ENCODE results near the gene CALML5.

CALML5 gene

DNA sequence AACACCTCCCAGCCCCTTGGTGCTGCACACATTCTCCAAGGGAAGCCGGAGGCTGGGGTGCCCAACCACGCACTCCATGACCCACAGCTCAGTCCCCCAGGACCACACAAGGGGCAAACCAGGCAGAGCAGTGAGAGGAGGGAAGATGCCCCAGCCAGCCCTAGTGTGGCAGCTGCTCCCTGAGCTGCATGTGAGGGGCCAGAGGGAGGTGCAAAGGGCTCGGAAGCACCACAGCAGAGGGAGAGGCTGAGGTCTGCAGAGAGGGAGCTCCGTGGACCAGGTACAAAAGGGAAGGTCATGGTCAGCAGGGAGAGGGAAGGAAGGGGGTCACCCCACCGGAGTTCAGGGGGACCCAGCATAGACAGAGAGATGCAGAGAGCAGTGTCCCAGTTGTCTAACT, 1.5 kb upstream of the CALML5 start:
- no peak for DNase-seq (ENCODE audit: low read depth in 2 of 2)

DNA sequence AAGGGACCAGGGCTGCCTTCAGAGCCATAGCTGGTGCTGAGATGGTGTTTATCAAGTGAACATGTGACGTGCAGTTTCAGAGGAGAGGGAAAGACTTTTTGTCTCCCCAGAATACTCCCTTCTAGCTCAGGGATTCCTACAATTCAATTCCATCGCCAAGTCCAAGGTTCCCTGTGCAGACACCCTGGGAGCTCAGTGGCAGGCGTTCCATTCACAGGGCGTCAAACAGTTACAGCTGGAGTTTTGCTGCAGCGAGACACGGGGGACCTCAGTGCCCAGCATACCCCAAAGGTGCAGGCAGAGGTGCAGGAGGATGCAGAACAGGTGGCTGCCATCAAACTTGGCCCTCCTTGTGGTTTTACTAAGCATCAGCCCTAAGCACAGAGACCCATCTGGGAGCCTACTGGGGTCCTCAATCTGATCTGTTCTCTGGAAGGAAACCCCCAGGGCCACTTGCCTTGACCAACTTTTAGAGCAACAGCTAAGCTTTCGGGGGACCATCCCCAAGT, 846 bp upstream of the CALML5 start:
- DNase-seq (ENCODE audit: low read depth in 2 of 2) = no peak

DNA sequence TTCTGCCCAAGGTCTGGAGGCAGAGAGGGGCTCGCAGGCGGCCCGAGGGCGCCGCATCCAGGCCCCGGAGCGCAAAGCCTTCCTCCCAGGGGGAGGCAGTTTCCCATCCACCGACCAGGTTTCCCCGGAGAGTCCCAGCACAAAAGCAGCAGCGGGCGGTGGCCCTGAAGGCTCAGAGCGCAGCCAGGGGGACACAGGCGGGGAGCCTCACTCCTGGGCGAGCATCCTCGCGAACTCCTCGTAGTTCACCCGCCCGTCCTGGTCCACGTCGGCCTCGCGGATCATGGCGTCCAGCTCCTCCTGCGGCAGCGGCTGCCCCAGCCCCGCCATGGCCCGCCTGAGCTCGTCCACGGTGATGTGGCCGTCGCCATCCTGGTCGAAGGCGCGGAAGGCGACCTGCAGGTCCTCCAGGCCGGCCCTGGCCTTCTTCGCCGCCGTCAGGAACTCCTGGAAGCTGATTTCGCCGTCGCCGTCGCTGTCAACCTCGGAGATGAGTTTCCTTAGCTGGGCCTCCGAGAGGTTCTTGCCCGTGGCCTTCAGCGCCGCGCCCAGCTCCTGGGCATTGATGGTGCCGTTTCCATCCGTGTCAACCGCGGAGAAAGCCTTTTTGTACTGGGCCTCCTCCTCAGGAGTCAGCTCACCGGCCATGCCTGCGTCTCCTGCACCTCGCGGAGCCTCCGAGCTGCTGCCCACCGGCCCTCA, 428 bp downstream of the CALML5 start:
- DNase-seq (ENCODE audit: low read depth in 2 of 2) = no peak

DNA sequence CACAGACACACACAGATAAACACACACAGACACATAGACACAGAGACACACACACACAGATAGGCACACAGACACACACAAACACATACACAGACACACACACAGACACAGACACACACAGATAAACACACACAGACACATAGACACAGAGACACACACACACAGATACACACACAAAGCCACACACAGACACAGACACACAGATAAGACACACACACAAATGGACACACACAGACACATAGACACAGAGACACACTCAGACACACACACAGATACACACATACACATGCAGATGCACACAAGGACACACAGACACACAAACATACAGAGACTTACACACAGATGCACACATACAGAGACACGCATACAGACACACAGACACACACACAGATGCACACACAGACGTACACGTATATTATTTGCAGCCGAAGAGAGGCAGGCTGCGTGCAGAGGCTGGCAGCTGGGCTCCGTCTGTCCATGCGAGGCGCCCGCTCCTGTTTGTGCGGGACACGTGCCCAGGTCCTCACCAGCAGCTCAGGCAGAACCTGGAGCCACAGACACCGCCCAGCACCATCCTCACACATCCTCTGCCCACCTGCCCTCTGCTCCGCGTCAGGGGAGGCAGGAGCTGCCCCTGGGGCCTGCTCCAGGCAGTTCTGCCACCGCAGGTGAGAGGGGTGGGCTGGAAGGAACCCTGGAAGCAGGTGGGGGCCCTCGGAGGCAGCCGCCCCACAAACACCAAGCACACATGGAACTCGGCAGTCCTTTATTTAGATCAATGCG, 1.2 kb downstream of the CALML5 start:
- DNase-seq (ENCODE audit: low read depth in 2 of 2) = no peak

DNA sequence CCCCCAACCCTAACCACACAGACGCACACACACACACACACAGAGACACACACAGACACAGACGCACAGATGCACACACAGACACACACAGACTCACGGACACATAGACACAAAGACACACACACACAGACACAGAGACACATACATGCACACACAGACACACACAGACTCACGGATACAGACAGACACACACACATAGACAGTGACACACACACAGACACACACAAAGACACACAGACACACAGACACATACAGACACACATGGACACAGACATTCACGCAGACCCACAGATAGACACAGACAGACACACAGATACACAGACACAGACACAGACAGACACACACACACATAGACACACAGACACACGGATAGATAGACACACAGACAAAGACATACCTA, 2.1 kb downstream of the CALML5 start:
- DNase-seq (ENCODE audit: low read depth in 2 of 2) = no peak

DNA sequence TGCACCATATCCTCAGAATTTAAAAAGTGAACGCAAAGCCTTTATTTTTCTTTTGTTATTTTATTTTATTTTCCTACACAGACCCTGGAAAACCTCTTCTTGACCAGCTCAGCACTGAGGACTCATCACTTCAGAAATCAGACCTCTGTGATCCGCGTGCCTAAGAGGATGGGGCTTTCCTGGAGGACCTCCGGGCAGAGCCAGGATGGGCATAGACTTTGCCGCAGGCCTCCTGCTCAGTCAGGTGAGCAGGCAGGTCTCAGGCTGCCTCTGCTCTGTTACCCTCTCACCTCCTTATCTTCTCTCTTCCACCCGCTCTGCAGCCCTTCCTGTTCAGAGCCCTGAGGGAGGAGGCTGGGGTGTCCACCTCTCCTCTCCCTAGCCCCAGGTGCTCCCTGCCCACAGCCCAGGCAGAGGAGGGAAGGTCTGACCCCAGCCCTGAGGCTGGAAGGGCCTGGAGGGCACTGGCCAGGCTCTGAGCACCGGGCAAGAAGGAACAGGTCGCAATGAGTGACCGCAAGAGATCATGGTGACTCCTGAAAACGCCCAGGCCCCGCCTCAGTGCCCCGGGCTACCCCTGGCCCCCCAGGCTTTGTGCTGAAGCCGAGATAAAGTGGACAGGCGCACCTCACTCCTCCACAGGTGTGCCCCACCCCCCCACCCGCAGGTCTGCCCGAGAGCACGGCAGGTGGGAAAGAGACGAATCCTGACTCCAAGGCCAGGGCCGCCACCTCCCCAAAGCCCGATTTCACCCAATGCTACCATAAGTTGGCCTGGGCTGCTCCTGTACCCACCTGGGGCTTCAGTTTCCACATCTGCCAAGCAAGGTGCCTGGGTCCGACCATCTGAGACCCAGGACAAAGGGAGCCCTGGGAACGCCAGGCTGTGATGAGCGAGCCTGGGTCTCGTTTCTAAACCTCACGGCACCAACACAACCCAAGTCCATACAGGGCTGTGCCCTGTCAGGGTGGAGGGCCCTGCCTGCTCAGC, 2.8 kb downstream of the CALML5 start:
- no peak for DNase-seq (ENCODE audit: low read depth in 2 of 2)

DNA sequence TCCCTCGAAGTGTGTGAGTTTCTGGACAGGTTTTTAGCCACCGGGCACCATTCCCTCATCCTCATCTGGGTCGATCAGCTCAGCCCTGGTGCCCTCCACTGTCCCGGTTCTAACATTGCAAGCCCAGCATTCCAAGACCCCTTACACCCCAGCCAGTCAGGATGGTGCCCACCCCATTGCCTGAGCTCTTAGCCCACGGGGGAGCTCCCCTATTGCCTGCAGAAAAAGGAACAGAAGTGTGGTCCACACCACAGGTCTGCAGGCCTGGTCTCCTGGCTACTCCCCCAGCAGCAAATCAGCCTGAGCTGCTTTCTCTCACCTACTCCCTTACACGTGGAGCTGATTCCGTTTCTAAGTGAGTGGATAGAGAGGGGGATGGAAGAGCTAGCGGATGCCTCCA, 4.8 kb downstream of the CALML5 start:
- DNase-seq (ENCODE audit: low read depth in 2 of 2) = no peak

DNA sequence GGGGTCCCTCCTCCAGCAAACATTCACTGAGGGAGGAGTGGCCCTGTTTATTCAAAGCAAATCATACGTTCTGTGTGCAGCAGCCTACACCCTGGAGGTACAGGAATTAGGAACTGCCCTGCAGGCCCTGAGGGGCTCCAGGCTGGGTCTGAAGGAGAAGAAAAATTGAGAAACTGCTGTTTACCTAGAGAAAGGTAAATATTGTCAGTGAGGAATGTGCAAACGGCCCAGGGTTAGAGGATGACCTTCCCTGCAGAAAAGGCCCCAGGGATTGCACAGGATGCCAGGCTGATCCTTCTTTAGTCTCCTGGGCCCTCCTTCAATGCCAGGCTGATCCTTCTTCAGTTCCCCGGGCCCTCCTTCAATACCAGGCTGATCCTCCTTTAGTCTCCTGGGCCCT, 5.7 kb downstream of the CALML5 start:
- DNase-seq (ENCODE audit: low read depth in 2 of 2) = no peak

DNA sequence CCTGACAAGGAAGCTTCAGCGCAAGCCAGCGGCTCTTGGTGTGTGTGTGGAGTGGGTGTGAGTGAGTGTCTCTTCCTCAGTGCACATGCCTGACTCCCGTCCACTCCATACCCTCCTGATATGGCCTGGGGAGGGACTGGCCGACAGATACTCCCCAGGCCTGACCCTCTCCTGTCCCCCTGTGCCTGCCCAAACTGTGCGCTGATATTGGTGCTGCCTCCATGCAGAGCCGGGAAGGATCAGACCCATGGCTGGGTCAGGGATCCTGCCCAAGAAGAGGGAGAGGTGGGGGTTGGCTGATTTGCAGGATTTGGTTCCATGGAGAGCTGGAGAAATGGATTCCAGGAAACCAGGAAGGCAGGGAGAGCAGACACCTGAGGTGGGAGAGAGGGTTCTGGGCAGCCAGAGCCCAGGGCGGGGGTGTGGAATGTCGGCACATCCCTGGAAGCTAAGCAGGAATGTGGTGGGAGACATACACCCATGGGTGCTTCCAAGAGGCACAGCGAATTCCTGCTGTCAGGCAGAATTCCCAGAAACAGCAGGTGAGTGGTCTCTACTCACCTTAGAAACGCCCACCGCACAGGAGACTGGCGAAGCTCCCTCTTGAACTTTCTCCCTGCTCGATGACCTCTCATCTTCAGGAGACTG, 6.3 kb downstream of the CALML5 start:
- no peak for DNase-seq (ENCODE audit: low read depth in 2 of 2)

DNA sequence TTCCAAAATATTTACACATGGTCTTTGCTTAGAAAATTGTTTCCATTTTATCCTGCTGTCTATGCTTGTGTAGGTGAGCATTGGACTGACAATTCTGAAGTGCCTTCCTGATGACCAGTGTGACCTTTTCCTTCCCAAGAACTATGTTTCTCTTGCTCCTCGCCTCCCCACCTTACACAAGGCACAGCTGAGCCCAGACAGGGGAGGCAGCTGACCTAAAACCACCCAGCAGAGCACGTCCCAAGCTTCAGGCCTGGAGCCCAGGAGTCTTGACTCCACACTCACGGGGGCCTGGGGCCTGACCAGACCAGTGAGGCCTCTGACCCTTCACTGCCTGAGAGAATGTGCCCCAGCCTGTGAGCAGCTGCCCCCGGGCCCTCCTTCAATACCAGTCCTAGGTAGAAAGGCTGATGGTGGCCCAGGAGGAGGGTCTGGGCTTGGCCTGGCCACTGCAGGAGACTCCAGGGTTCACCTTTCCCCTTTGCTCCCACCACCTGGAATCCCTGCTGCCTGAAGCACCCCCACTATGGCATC, 7.0 kb downstream of the CALML5 start:
- no peak for DNase-seq (ENCODE audit: low read depth in 2 of 2)

DNA sequence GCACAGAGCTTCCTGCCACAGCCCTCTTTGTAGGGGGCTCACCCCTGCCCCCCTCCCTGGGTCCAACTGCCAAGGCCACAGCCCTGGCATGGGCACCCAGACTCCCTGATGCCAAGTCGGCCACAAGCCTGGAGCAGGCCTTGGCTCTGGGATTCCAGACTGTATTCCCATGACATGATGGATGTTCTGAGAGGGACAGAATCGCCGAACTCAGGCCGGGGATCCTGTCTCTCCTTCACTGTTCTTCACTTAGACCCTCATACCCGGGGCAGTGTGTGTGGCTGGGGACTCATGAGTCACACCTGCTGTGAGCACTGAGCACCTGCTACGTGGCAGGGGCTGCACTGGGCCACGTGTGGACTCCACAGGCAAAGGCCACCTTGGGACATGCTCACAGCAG, 7.9 kb downstream of the CALML5 start:
- no peak for DNase-seq (ENCODE audit: low read depth in 2 of 2)

DNA sequence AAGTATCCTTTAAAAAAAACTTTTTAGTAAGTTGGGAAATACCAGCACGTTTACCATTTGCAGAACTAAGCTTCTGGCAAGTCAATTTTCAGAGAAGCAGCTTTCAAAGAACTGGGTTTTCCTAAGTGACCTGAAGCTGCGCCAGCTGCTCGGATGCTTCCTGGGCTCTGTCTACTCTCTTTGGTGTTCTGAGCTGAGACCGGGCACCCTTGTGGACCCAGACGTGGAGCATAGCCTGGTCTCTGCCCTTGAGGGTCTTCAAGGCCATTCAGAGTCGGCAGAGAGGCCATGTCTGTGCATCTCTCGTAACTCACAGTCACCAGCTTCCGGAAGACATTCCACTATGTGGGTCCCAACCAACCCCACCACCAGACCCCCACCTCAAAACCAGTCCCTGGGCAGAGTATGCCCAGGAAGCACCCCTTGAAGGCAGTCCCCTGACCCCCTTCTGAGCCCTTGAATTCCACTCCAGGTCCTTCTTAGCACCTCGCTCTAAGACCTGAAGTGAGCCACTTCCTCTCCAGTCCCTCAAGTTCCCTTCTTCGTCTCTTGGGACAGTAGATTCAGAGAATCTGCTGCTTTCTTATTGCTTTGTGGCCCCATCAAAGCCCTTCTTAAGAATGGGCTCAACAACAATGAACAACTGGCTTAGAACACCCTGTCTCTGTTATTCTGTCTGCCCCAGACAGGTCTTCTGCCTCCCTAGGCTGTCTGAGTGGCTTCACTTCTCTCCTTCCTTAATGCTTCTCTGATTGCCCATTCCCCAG, 8.5 kb downstream of the CALML5 start:
- DNase-seq (ENCODE audit: low read depth in 2 of 2) = no peak

DNA sequence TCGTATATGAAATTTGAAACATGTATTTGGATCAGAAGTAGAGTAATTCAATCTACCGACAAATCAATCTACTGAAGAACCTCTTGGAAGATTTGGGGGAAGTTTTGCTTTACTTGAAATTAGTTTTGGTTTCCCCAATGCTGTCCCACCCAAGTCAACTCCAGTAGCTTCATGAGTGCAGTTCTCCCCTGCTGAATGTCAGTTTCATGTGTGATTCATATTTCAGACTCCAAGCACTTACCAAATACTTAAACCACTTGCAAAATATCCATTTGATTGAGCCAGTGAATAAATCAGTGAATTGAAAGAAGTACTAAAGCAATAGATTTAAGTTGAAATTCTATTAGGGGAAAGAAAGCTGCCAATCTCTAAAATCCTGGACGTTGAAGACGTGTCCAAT, 9.3 kb downstream of the CALML5 start:
- DNase-seq (ENCODE audit: low read depth in 2 of 2) = no peak

DNA sequence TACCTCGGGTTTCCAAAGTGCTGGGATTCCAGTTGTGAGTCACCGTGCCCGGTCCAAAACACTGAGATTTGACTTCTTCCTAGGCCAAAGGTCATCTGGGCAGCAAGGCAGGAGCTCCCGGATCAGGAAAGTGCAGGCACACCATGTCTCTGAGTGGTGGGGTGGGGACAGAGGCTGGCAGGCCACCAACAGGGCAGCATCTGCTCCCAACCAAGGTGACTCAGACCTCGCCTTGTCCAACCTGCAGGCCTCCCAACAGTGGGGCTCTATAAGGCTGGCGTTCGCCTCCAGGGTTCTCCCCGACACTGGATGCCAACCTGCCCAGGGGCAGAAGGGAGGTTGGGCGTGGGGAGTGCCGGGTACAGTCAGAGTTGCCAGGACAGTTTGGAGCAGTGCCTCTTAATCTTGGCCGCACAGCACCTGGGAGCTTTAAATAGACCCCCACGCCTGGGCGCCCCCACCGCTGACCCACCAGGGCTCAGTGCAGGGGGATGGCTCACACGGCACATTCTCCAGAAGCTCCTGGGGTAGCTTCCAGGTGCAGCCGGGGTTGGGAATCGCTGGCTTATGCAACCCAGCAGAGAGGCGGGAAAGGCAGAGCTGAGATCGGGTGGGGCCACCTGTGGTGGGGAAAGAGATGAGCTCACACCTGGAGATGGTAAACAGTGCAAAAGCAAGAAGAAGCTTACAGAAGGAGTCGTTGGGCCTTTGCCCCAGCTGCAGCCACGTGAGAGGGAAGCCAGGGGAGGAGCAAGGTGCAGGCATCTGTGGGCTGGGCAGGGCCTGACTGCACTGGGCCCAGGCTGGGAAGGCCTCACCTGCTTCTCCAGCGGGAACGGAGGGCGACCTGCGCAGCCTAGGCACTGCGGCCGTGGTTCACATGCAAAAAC, 10.9 kb downstream of the CALML5 start:
- no peak for DNase-seq (ENCODE audit: low read depth in 2 of 2)

DNA sequence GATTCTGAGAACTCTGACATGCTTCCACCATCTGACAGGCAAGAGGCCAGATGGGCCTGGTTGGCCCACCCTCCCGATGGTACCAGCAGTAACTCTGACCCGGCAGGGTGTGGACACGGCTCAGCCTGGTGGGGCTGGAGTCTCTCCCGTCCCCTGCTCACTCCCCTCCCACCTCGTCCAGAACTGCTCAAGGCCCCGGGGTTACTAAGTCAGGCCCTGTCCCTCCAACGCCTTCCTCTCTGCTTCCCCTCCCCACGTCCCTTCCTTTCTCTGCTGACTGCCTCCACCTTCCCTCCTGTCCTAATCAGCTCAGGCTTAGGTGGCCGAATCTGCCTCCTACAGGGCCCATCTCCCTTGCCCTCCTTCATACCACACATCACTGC, 12.5 kb downstream of the CALML5 start:
- DNase-seq (ENCODE audit: low read depth in 2 of 2) = no peak

DNA sequence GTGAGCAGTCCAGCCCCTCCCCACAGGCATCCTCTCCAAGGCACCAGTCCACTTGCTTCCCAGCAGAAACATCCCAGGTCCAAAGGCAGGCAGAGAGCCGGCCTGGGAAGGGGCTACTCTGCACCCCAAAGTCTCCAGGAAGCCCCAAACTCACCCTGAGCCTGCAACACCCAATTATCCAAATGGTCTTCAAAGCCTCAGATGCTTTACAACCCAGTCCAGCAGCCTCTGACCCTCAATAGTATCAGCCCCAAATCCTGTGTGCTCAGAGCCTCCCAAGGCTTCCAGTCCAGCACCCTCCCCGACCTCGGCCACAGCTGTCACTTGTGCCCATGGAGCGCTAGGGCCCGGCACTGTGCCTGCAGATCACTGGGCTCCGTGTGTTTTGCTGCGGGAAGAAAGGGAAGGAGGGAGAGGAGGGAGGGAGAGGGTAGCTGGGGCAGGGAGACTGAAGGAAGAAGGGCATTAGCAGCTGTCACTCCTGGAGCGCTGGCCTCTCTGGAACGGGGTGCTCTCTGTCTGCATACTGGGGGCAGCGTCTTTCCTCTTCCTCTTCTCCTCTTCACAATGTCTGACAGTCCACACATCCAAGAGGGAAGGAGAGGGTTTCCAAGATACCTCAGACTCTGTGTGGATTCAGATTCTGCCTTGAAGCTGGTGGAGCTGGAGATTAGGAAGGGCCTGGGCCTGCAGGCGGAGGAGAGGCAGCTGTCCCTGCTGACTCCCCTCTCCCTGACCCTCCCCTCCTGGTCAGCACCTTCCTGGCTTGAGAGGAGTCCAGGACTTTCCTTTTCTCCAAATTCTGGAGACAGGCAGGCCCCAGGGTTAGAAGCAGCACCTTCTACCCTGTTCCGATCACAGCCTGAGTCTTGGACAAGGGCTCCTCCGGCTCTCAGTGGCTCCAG, 13.2 kb downstream of the CALML5 start:
- DNase-seq (ENCODE audit: low read depth in 2 of 2) = no peak

DNA sequence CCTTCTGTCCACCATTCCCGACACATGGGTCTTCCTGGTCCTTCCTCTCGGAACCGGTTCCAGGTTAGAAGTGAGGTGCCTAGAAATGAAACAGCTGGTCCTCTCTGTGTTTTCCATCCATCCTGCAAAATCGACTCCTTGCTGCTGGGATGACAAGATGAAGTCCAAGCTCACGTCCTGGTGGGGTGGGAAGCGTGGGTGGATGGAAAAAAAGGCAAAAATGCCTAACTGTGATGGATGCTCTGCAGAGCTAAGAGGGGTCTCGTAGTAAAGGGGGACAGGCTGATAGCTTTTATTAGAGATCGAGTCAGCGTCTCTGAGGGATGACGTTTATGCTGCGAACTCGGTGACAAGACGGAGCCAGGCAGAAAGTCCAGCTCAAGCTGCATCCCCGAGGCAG, 14.1 kb downstream of the CALML5 start:
- DNase-seq (ENCODE audit: low read depth in 2 of 2) = no peak

DNA sequence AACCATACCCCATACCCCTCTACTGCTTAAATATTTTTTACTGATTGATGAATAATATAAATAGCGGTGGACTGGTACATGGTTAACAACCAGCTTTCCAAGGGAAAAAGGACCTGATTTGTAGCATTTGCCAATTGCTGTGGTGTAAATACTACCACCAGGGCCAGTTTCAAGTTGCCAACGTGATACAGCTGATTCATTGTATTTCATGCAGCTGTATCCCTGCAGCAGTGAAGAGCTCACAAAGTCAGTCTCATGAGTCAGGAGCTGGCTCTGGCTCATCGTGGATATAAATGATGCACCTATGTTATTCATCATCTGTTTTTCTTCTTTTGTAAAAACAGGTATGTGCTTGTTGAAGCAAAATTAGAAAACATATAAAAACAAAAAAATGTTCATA, 15.2 kb downstream of the CALML5 start:
- no peak for DNase-seq (ENCODE audit: low read depth in 2 of 2)

DNA sequence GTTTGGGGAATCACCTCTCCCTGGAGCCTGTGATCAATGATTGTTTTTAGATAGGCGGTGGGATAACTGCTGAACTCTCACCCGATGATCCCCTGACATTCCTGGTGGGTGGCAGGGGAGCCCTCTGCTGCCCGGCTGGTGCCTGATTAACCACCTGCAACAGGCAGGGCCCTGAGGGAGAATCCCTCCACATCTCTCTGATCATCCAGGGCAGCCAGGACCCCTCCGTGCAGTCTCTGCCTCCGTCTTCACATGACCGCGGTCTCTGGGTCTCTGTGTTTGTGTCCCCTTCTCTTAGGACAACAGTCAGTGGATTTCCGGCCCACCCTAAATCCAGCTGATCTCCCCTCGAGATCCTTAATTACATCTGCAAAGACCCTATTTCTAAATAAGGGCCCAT, 17.4 kb downstream of the CALML5 start:
- DNase-seq (ENCODE audit: low read depth in 2 of 2) = no peak

All from stimulated activated CD4-positive, alpha-beta T cell treated with anti-CD3 and anti-CD28 coated beads, Interleukin-1b, Interleukin-23, amount 100 ng/mL, for 1 hour (primary cell).